ENCODE measurements around the gene SPAAR.

SPAAR gene

DNA sequence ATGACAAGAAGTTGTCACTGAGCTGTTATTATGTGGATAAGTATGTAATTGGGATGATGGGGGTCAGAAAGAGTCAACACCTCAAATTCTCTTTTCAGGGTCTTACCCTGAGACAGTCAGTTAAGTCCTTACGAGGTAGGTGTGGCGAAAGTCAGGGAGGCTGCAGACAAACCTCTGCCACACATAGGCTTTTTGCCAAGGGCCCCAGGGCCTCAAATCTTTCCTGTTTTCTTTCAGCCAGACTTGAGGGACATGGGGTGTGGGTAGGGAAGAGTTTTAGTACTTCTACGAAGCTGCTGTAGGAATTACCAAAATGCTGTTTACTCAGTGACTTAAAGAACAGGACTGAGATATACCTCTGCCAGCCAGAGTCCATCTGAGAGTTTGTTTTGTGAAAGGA, 34.9 kb downstream of the SPAAR start:
- Histone ChIP-seq H3K4me1 (no peaks in the 10 kb centered on the region), H3K4me2 (ENCODE audit: low read length) (no peak overlapping the region), H3K27ac (no peak overlapping the region), H3K36me3 (ENCODE audit: control insufficient read depth, insufficient read depth, low read length) (no peaks in the 10 kb centered on the region), H3K4me3 (ENCODE audit: low read depth, low read length) (no peak overlapping the region), H3K79me2 (no peaks in the 10 kb centered on the region), H3K9me3 (ENCODE audit: control insufficient read depth, low read length) (no peaks in the 10 kb centered on the region), H3K9ac (no peak overlapping the region), H3K27me3 (ENCODE audit: control insufficient read depth, insufficient read depth, low read length) (no peaks in the 10 kb centered on the region), H2AFZ (no peak overlapping the region)
- TF ChIP-seq, protein P1, sequence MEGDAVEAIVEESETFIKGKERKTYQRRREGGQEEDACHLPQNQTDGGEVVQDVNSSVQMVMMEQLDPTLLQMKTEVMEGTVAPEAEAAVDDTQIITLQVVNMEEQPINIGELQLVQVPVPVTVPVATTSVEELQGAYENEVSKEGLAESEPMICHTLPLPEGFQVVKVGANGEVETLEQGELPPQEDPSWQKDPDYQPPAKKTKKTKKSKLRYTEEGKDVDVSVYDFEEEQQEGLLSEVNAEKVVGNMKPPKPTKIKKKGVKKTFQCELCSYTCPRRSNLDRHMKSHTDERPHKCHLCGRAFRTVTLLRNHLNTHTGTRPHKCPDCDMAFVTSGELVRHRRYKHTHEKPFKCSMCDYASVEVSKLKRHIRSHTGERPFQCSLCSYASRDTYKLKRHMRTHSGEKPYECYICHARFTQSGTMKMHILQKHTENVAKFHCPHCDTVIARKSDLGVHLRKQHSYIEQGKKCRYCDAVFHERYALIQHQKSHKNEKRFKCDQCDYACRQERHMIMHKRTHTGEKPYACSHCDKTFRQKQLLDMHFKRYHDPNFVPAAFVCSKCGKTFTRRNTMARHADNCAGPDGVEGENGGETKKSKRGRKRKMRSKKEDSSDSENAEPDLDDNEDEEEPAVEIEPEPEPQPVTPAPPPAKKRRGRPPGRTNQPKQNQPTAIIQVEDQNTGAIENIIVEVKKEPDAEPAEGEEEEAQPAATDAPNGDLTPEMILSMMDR (IDR thresholded peaks at IDR 0.05) = no peak

DNA sequence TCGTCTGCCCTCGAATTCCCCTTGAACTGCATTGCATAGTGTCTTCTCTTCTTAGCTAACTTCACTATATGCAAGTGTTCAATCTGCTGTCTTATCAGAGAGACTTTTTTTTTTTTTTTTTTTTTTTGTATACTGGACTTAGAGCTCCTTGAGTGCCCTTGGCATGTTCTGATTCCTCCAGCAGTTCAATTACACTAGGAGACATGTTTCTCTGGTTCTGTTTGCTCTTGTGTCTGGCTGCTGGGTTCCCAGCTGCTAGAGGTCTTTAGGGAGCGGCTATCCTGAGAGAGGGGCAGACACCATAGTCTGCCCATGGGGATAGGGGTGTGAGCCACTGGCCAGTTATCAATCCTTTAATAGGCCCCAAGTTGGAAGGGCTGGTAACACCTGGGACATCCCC, 35.6 kb downstream of the SPAAR start:
- no peaks in the 10 kb centered on the region for H3K36me3 ChIP-seq (ENCODE audit: control insufficient read depth, insufficient read depth, low read length)
- H3K79me2 ChIP-seq = no peaks in the 10 kb centered on the region
- TF ChIP-seq, protein P1 (IDR thresholded peaks at IDR 0.05) = no peak
- no peaks in the 10 kb centered on the region for H3K4me1 ChIP-seq
- no peak overlapping the region for H3K4me2 ChIP-seq (ENCODE audit: low read length)
- H3K27ac ChIP-seq = peak overlapping the region; percentile 44
- no peaks in the 10 kb centered on the region for H3K9me3 ChIP-seq (ENCODE audit: control insufficient read depth, low read length)
- no peaks in the 10 kb centered on the region for H3K27me3 ChIP-seq (ENCODE audit: control insufficient read depth, insufficient read depth, low read length)
- H2AFZ ChIP-seq = peak overlapping the region; percentile 70
- H3K4me3 ChIP-seq (ENCODE audit: low read depth, low read length) = no peak overlapping the region
- no peak overlapping the region for H3K9ac ChIP-seq

DNA sequence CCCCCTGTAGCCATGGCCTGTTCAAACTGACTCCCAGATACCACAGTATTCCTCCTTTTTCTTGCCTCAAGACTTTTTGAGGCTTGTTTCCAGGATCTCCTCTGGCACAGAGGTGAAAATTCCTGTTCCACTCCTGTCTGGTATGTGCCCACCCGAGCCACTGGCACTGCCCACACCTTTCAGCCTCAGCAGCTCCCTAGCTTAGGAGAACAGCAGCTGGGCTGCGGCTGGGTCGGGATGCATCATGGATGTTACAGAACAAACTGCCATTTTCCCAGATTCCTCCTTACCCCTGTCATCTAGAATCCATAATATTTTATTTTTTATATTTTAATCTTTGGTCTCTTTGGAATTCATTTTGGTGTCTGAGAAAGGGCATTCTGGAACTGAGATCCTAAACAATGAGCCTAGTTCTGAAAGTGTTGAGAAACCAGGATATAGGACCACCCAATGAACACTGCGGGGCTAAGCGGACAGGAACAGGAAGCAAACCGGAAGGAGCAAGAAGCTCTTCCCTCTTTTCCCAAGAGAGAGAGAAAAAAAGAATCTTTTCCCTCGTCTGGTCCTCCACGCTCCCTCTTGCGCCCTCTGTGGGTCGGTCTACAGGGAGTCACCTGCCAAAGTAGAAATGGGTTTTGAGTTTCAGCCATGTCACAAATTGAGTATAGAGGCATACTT, 36.2 kb downstream of the SPAAR start:
- peak overlapping the region; percentile 44 for H3K27ac ChIP-seq
- no peak overlapping the region for H3K4me3 ChIP-seq (ENCODE audit: low read depth, low read length)
- peak overlapping the region; percentile 65 for H3K4me2 ChIP-seq (ENCODE audit: low read length)

DNA sequence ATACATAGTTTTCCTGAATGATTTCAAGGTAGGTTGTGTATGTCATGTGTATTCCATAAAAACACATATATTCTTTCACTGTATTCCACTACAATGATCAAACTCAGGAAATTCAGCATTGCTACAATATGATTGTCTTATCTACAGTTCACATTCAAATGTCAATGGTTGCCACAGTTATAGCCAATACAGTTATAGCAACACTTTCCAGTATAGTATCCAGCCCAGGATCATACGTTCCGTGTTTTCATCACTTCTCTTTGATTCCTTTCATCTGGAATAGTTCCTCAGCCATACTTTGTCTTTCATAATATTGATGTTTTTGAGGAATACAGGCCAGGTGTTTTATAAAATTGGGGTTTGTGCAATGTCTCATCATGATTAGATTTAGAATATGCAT, 39.2 kb downstream of the SPAAR start:
- Histone ChIP-seq H3K9ac (no peak overlapping the region), H3K4me2 (ENCODE audit: low read length) (no peak overlapping the region), H3K4me3 (ENCODE audit: low read depth, low read length) (no peak overlapping the region), H3K27me3 (ENCODE audit: control insufficient read depth, insufficient read depth, low read length) (no peaks in the 10 kb centered on the region), H3K79me2 (no peaks in the 10 kb centered on the region), H3K27ac (no peak overlapping the region), H3K4me1 (no peaks in the 10 kb centered on the region), H3K36me3 (ENCODE audit: control insufficient read depth, insufficient read depth, low read length) (no peaks in the 10 kb centered on the region), H3K9me3 (ENCODE audit: control insufficient read depth, low read length) (no peaks in the 10 kb centered on the region), H2AFZ (no peak overlapping the region)
- TF ChIP-seq, protein P1 (IDR thresholded peaks at IDR 0.05) = no peak

More for the DNA sequence above, 36.2 kb downstream of the SPAAR start:
- Histone ChIP-seq H2AFZ (peak overlapping the region; percentile 70), H3K79me2 (no peaks in the 10 kb centered on the region), H3K9me3 (ENCODE audit: control insufficient read depth, low read length) (no peaks in the 10 kb centered on the region), H3K4me1 (no peaks in the 10 kb centered on the region), H3K27me3 (ENCODE audit: control insufficient read depth, insufficient read depth, low read length) (no peaks in the 10 kb centered on the region), H3K9ac (no peak overlapping the region), H3K36me3 (ENCODE audit: control insufficient read depth, insufficient read depth, low read length) (no peaks in the 10 kb centered on the region)
- TF ChIP-seq, protein P1 (IDR thresholded peaks at IDR 0.05) = peak; percentile 67

DNA sequence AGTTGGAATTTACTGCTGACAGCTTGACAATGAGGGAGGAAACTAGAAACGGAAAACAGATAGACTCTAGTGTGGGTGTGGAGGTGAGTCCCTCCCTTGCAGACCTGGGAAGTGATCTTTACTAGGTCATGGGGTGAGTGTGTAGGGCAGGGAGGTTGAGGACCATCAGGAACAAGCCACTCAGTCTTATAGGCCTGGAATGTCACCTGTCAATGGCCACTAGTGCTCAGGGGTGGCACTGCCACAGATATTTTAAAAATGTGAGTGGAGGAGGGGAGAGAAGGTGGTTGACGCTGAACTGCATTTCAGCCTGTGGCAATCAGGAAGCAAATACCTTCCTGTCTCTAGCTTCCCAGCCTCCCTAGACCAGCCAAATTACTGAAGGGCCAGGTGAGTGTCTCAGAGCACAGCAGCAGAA, 39.6 kb downstream of the SPAAR start:
- Histone ChIP-seq H2AFZ (no peak overlapping the region), H3K27ac (no peak overlapping the region), H3K79me2 (no peaks in the 10 kb centered on the region), H3K27me3 (ENCODE audit: control insufficient read depth, insufficient read depth, low read length) (no peaks in the 10 kb centered on the region), H3K9me3 (ENCODE audit: control insufficient read depth, low read length) (no peaks in the 10 kb centered on the region), H3K4me1 (no peaks in the 10 kb centered on the region), H3K4me3 (ENCODE audit: low read depth, low read length) (no peak overlapping the region), H3K36me3 (ENCODE audit: control insufficient read depth, insufficient read depth, low read length) (no peaks in the 10 kb centered on the region), H3K4me2 (ENCODE audit: low read length) (no peak overlapping the region), H3K9ac (no peak overlapping the region)
- TF ChIP-seq, protein P1 (IDR thresholded peaks at IDR 0.05) = no peak
